IMR-90 (cell line): ENCODE results near the gene OSM. TPM values are rescaled to one million over a fixed set of nuclear protein-coding genes. Genes with fewer than 3 reads are reported as not detected.
A peak's percentile ranks its signal among the peaks of the same experiment; 100 is the strongest.

ENCODE experiments used
- ATAC-seq: fragments of 200-7000 bp; cut with Tn5 transposase; 2 replicates; pipeline ENCODE4 v1.9.1; 2020; ENCODE audit warnings: low read depth, mild to moderate bottlenecking, moderate library complexity
- BruUV-seq: library from RNA; stranded (reverse); fragments of 400-500 nt; replicated peaks from 2 replicates; lab custom pipeline; 2021; lab: Mats Ljungman, UMichigan
- CTCF ChIA-PET: fragments of 300-600 bp; formaldehyde crosslinking; extraction: SDS; loops from one replicate; lab custom pipeline; 2021; ENCODE audit warnings: antibody characterized with exemption; lab: Yijun Ruan, JAX
- POLR2A ChIA-PET: fragments of 300-600 bp; sonication (Branson Sonifier 250); formaldehyde crosslinking; loops from one replicate; lab custom pipeline; 2022; ENCODE audit warnings: antibody characterized with exemption; ENCODE audit not compliant: unreplicated experiment; lab: Charles Lee
- DNase-seq: peaks from one replicate; pipeline ENCODE4 v3.0.0; 2013
- H2AFZ ChIP-seq: replicated peaks from 2 replicates; pipeline ENCODE3; 2013; ENCODE audit warnings: low read length, mild to moderate bottlenecking; ENCODE audit not compliant: poor library complexity
- H2AK5ac ChIP-seq: 2 replicates; pipeline ENCODE4 v1.6.1; 2013; ENCODE audit warnings: low read depth, low read length, inconsistent platforms
- H2AK9ac ChIP-seq: replicated peaks from 2 replicates; pipeline ENCODE3; 2013; ENCODE audit warnings: mild to moderate bottlenecking, low read depth, low read length, moderate library complexity; ENCODE audit not compliant: poor library complexity
- H2BK120ac ChIP-seq: 2 replicates; pipeline ENCODE4 v1.6.1; 2013; ENCODE audit warnings: low read depth, low read length, inconsistent platforms
- H2BK15ac ChIP-seq: 3 replicates; pipeline ENCODE4 v1.6.1; 2013; ENCODE audit warnings: low read depth, low read length, inconsistent platforms
- H2BK20ac ChIP-seq: 2 replicates; pipeline ENCODE4 v1.6.1; 2013; ENCODE audit warnings: low read depth, mild to moderate bottlenecking, inconsistent platforms, low read length, moderate library complexity
- H2BK5ac ChIP-seq: 2 replicates; pipeline ENCODE4 v1.6.1; 2013; ENCODE audit warnings: mild to moderate bottlenecking, low read depth, low read length, inconsistent platforms; ENCODE audit not compliant: poor library complexity, severe bottlenecking
- H3K14ac ChIP-seq: replicated peaks from 2 replicates; pipeline ENCODE4 v1.6.1; 2013; ENCODE audit warnings: low read depth, low read length, inconsistent platforms
- H3K18ac ChIP-seq: 2 replicates; pipeline ENCODE4 v1.6.1; 2013; ENCODE audit warnings: low read depth, low read length, control low read depth
- H3K23ac ChIP-seq: 2 replicates; pipeline ENCODE4 v1.6.1; 2013; ENCODE audit warnings: low read depth, low read length, inconsistent platforms
- H3K27ac ChIP-seq: 2 replicates; pipeline ENCODE4 v1.5.1; 2013; ENCODE audit warnings: mild to moderate bottlenecking, control low read depth, low read length; ENCODE audit not compliant: insufficient read depth
- H3K27me3 ChIP-seq: 2 replicates; pipeline ENCODE4 v1.6.1; 2013; ENCODE audit warnings: low read length; ENCODE audit not compliant: control insufficient read depth, insufficient read depth
- H3K36me3 ChIP-seq: 2 replicates; pipeline ENCODE4 v1.6.1; 2013; ENCODE audit warnings: low read length, mixed read lengths; ENCODE audit not compliant: control insufficient read depth, insufficient read depth
- H3K4ac ChIP-seq: 2 replicates; pipeline ENCODE4 v1.6.1; 2013; ENCODE audit warnings: low read depth, low read length, inconsistent platforms
- H3K4me1 ChIP-seq: 2 replicates; pipeline ENCODE4 v1.6.1; 2013; ENCODE audit warnings: low read length, mixed read lengths; ENCODE audit not compliant: control insufficient read depth, insufficient read depth
- H3K4me2 ChIP-seq: 2 replicates; pipeline ENCODE4 v1.6.1; 2013; ENCODE audit warnings: low read depth, mild to moderate bottlenecking, control low read depth, low read length, moderate library complexity
- H3K4me3 ChIP-seq: 2 replicates; pipeline ENCODE4 v1.5.1; 2013; ENCODE audit warnings: low read depth, mild to moderate bottlenecking, control low read depth, low read length, moderate library complexity; ENCODE audit not compliant: insufficient read depth
- H3K56ac ChIP-seq: 2 replicates; pipeline ENCODE4 v1.6.1; 2013; ENCODE audit warnings: low read length, inconsistent platforms; ENCODE audit not compliant: insufficient read depth; ENCODE audit errors: extremely low read depth
- H3K79me1 ChIP-seq, 2 experiments: 2 replicates each; pipeline ENCODE4 v1.6.1; 2013; ENCODE audit warnings: low read length in 2 of 2, inconsistent platforms in 1 of 2, low read depth in 1 of 2
- H3K9ac ChIP-seq: 2 replicates; pipeline ENCODE4 v1.6.1; 2013; ENCODE audit warnings: low read depth, low read length, control low read depth
- H3K9me1 ChIP-seq: 2 replicates; pipeline ENCODE4 v1.6.1; 2013; ENCODE audit warnings: low read length, inconsistent platforms; ENCODE audit not compliant: insufficient read depth
- H3K9me3 ChIP-seq: 2 replicates; pipeline ENCODE4 v1.6.1; 2013; ENCODE audit warnings: low read length; ENCODE audit not compliant: control insufficient read depth, insufficient read depth
- H4K20me1 ChIP-seq: 2 replicates; pipeline ENCODE4 v1.6.1; 2013; ENCODE audit warnings: low read length, inconsistent platforms; ENCODE audit not compliant: insufficient read depth
- H4K5ac ChIP-seq: 2 replicates; pipeline ENCODE4 v1.6.1; 2013; ENCODE audit warnings: mild to moderate bottlenecking, low read depth, low read length, control low read depth
- H4K8ac ChIP-seq, 2 experiments: 2 replicates each; pipeline ENCODE4 v1.6.1; 2013; ENCODE audit warnings: low read depth in 2 of 2, low read length in 2 of 2, control low read depth in 1 of 2, inconsistent platforms in 1 of 2
- H4K91ac ChIP-seq: 2 replicates; pipeline ENCODE4 v1.6.1; 2013; ENCODE audit warnings: low read depth, low read length, inconsistent platforms; ENCODE audit not compliant: insufficient read depth
- FOS ChIP-seq: fragments of 150-350 bp; IDR thresholded peaks from 2 replicates; pipeline ENCODE4 v1.6.1; 2016; ENCODE audit warnings: low read depth, low read length
- RCOR1 ChIP-seq: IDR thresholded peaks from 2 replicates; pipeline ENCODE4 v1.6.1; 2012; ENCODE audit warnings: mild to moderate bottlenecking, low read length, improper control_type of control experiment; ENCODE audit not compliant: insufficient replicate concordance
- SMC3 ChIP-seq: fragments of 150-350 bp; IDR thresholded peaks from 2 replicates; pipeline ENCODE4 v1.6.1; 2016; ENCODE audit warnings: low read depth, mild to moderate bottlenecking, antibody characterized with exemption, low read length, moderate library complexity
- WGBS, 2 experiments: methylation state at CpG; one replicate each; pipeline versions ENCODE4 v1.1.5 to v1.1.7; 2013; ENCODE audit warnings: missing lambda C conversion rate in 2 of 2; ENCODE audit not compliant: insufficient read length in 1 of 2; ENCODE audit errors: extremely low coverage in 2 of 2; 5-methylcytosine and 5-hydroxymethylcytosine counted together
- dilution Hi-C: fragments of 300-500 bp; cut with HindIII; formaldehyde crosslinking; loops from one replicate; pipeline ENCODE4 v1.14.3; 2018; ENCODE audit warnings: low sequenced_read_pairs; ENCODE audit not compliant: unreplicated experiment
- in situ Hi-C: fragments of 300-500 bp; cut with MboI; formaldehyde crosslinking; loops from 3 replicates; pipeline ENCODE4 v1.14.3; 2019; ENCODE audit warnings: low sequenced_read_pairs, inconsistent platforms, mixed read lengths
- intact Hi-C: fragments of 100-400 bp; cut with micrococcal nuclease; formaldehyde crosslinking; loops from 2 replicates; pipeline ENCODE4 v1.10.0; 2022
- polyA plus RNA-seq, 3 experiments: library from polyadenylated mRNA; depleted of rRNA; stranded (reverse); fragments of >200 nt; gene quantifications; 2 replicates each; pipeline ENCODE4 v1.2.3, GENCODE V29; 2012; ENCODE audit warnings: low replicate concordance in 1 of 3
- total RNA-seq: library from RNA; depleted of rRNA; stranded (reverse); fragments of >200 nt; gene quantifications from 2 replicates; pipeline ENCODE4 v1.2.3, GENCODE V29; 2012
- TF ChIP-seq, protein P1 (sequence below): fragments of 150-350 bp; IDR thresholded peaks from 2 replicates; pipeline ENCODE4 v1.6.1; 2016; ENCODE audit warnings: low read depth, mild to moderate bottlenecking, low read length, moderate library complexity, borderline replicate concordance
- TF ChIP-seq, protein P2 (sequence below): fragments of 150-350 bp; IDR thresholded peaks from 2 replicates; pipeline ENCODE4 v1.6.1; 2017; ENCODE audit warnings: mild to moderate bottlenecking, antibody characterized with exemption, low read length, low read depth

Gene OSM
- total and polyA plus RNA-seq, 2 of the 4 experiments (the other 2 are of a cell fraction) = not detected

DNA sequence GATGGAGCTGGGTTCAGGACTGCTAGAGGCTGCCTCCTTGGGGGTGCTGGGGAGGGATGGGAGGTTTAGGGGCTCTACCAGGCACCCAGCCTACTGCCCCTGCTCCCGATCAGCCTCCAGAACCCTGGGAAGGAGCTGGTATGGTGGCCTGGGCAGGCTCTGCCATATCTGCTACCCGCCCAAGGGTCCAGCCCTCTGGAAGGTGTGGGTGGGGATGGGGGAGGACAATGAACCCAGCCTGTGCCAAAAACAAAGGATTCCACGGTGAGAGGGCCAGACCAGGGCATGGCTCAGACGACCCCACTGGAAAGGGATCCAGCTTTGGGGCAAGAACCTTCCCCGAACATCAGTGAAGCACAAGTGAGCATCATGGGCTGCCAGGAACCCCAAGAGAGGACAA lies 19.7 kb upstream of the OSM start (continued):
- TF ChIP-seq, protein P1, sequence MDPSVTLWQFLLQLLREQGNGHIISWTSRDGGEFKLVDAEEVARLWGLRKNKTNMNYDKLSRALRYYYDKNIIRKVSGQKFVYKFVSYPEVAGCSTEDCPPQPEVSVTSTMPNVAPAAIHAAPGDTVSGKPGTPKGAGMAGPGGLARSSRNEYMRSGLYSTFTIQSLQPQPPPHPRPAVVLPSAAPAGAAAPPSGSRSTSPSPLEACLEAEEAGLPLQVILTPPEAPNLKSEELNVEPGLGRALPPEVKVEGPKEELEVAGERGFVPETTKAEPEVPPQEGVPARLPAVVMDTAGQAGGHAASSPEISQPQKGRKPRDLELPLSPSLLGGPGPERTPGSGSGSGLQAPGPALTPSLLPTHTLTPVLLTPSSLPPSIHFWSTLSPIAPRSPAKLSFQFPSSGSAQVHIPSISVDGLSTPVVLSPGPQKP = no peak
- TF ChIP-seq FOS = no peak

DNA sequence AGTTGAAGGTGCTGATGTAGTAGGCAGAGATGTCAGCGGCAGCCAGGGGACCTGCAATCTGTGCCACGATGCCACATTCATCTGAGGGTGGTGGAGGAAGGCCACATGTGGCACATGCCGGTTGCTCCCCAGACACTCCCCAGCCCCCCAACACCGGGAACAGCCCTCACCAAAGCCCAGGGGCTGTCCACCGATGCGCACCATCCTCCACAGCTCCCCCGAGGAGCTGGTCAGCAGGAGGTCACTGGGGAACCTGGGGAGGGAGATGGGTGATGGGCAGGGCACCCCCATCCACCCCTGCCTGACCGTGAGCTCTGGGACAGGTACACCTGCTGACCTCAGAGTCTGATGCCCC lies 19.2 kb upstream of the OSM start:
- no peak overlapping the region for H3K4me3 ChIP-seq
- H3K9me3 ChIP-seq = no peaks in the 10 kb centered on the region
- no peak overlapping the region for H2AK5ac ChIP-seq
- ChIA-PET CTCF (no interaction called here), POLR2A (no interaction called here)
- in situ Hi-C loops (no loop called here), dilution Hi-C loops (no loop called here), intact Hi-C loops (no loop called here)
- DNase-seq = no peak
- no peaks in the 10 kb centered on the region for H3K27me3 ChIP-seq
- peak overlapping the region; percentile 6 for H2AFZ ChIP-seq
- H2BK5ac ChIP-seq = no peak overlapping the region
- no peak overlapping the region for H3K4me2 ChIP-seq
- no peak overlapping the region for H2BK120ac ChIP-seq
- no CpG with 5 or more reads among the region's 8 CpGs for WGBS, 2 experiments
- H3K36me3 ChIP-seq = peaks cover 24% of the 10 kb centered on the region
- H4K8ac ChIP-seq = no peak overlapping the region
- no peak overlapping the region for H3K56ac ChIP-seq
- no TSS peak for BruUV-seq
- H3K14ac ChIP-seq = no peak overlapping the region
- H2BK15ac ChIP-seq = no peak overlapping the region
- no peak overlapping the region for H4K91ac ChIP-seq
- peaks cover 13% of the 10 kb centered on the region; the same call in 1 of the 2 replicates for H3K4me1 ChIP-seq
- H3K9me1 ChIP-seq = peaks cover 4% of the 10 kb centered on the region
- no peak for ATAC-seq
- H2BK20ac ChIP-seq = no peak overlapping the region
- H3K79me1 ChIP-seq = peaks cover 0 to 14% of the 10 kb centered on the region in 2 experiments; a peak in 3 of 4 replicates
- H3K4ac ChIP-seq = no peak overlapping the region
- no peak overlapping the region for H3K9ac ChIP-seq
- no peak overlapping the region for H4K5ac ChIP-seq
- TF ChIP-seq, protein P2, sequence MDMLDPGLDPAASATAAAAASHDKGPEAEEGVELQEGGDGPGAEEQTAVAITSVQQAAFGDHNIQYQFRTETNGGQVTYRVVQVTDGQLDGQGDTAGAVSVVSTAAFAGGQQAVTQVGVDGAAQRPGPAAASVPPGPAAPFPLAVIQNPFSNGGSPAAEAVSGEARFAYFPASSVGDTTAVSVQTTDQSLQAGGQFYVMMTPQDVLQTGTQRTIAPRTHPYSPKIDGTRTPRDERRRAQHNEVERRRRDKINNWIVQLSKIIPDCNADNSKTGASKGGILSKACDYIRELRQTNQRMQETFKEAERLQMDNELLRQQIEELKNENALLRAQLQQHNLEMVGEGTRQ = no peak
- no peak for TF ChIP-seq FOS
- TF ChIP-seq SMC3 = no peak
- TF ChIP-seq RCOR1 = no peak
- H3K23ac ChIP-seq = no peak overlapping the region
- no peak overlapping the region for H3K27ac ChIP-seq
- H4K20me1 ChIP-seq = peaks cover 13% of the 10 kb centered on the region
- H3K18ac ChIP-seq = no peak overlapping the region
- H2AK9ac ChIP-seq = peak overlapping the region; percentile 48
